Hindlimb muscle (tissue), 1 donor: ENCODE data around the gene CCNG1. TPM values are rescaled to one million over a fixed set of nuclear protein-coding genes. Genes with fewer than 3 reads are reported as not detected.

Experiments
- polyA plus RNA-seq: library from polyadenylated mRNA; unstranded; fragments of 120-200 nt; gene quantifications from one replicate; pipeline ENCODE4 v1.2.1, GENCODE V29; 2013; ENCODE audit not compliant: insufficient read length

CCNG1 gene
- polyA plus RNA-seq, 1 donor = 267 TPM

Other genes starting within 250 kb of the CCNG1 start
- gene NUDCD2, start 22.5 kb downstream of the CCNG1 start, polyA plus RNA-seq = 37.5 TPM
- 7.2 TPM for gene HMMR, start 23.0 kb downstream of the CCNG1 start, polyA plus RNA-seq
- gene MAT2B, start 68.0 kb downstream of the CCNG1 start, polyA plus RNA-seq = 52.3 TPM